HEK293 (cell line): Measurements from ENCODE around the gene FRMD4A.

ENCODE experiments used
- CTCF ChIA-PET: fragments of 350-600 bp; formaldehyde crosslinking; extraction: SDS; loops from one replicate; lab custom pipeline; 2021; ENCODE audit warnings: antibody characterized with exemption; lab: Yijun Ruan, JAX
- POLR2A ChIA-PET: fragments of 300-600 bp; formaldehyde crosslinking; extraction: SDS; loops from one replicate; lab custom pipeline; 2020; ENCODE audit warnings: antibody characterized with exemption, inconsistent platforms; lab: Yijun Ruan, JAX
- H3K27ac ChIP-seq: fragments of 200-500 bp; sonication (Bioruptor generic); 2 replicates; pipeline ENCODE4 v1.5.1; 2014; ENCODE audit warnings: low read depth, low read length, control low read depth, inconsistent platforms; ENCODE audit errors: extremely low read depth
- H3K36me3 ChIP-seq, 2 experiments: fragments of 200-500 bp in 1 of 2; sonication (Bioruptor generic) in 1 of 2; 1 replicate in 1 of 2; 2 replicates in 1 of 2; pipeline ENCODE4 v1.5.1; 2014 to 2017; ENCODE audit warnings: inconsistent platforms in 2 of 2, low read length in 2 of 2; ENCODE audit not compliant: control insufficient read depth in 2 of 2, insufficient read depth in 1 of 2
- H3K4me1 ChIP-seq: fragments of 200-500 bp; sonication (Bioruptor generic); 2 replicates; pipeline ENCODE4 v1.5.1; 2014; ENCODE audit warnings: mild to moderate bottlenecking, low read length, inconsistent platforms; ENCODE audit not compliant: control insufficient read depth, insufficient read depth
- H3K4me3 ChIP-seq: 2 replicates; pipeline ENCODE4 v1.5.1; 2011; ENCODE audit warnings: low read depth, mild to moderate bottlenecking, control low read depth, low read length, moderate library complexity
- H3K9me3 ChIP-seq: fragments of 200-500 bp; sonication (Bioruptor generic); 2 replicates; pipeline ENCODE4 v1.5.1; 2014; ENCODE audit warnings: low read depth, low read length, inconsistent platforms; ENCODE audit not compliant: control insufficient read depth, insufficient read depth
- FEZF1 ChIP-seq: fragments of 450-650 bp; formaldehyde crosslinking; IDR thresholded peaks from 2 replicates; pipeline ENCODE4 v1.5.1; 2016; ENCODE audit warnings: missing biosample characterization, missing genetic modification characterization
- INSM2 ChIP-seq: fragments of 450-650 bp; formaldehyde crosslinking; IDR thresholded peaks from 2 replicates; pipeline ENCODE4 v1.5.1; 2016; ENCODE audit warnings: missing biosample characterization, missing genetic modification characterization
- KLF16 ChIP-seq: fragments of 450-650 bp; formaldehyde crosslinking; IDR thresholded peaks from 2 replicates; pipeline ENCODE4 v1.5.1; 2017; ENCODE audit warnings: missing biosample characterization, missing genetic modification characterization
- KLF7 ChIP-seq: fragments of 450-650 bp; formaldehyde crosslinking; IDR thresholded peaks from 2 replicates; pipeline ENCODE4 v1.5.1; 2016; ENCODE audit warnings: missing biosample characterization, missing genetic modification characterization, borderline replicate concordance
- KLF9 ChIP-seq: fragments of 450-650 bp; formaldehyde crosslinking; IDR thresholded peaks from 2 replicates; pipeline ENCODE4 v1.5.1; 2016; ENCODE audit warnings: missing biosample characterization, missing genetic modification characterization, low read depth
- OSR2 ChIP-seq: fragments of 450-650 bp; formaldehyde crosslinking; IDR thresholded peaks from 2 replicates; pipeline ENCODE4 v1.5.1; 2016; ENCODE audit warnings: missing biosample characterization, missing genetic modification characterization
- PRDM1 ChIP-seq: fragments of 450-650 bp; formaldehyde crosslinking; IDR thresholded peaks from 2 replicates; pipeline ENCODE4; 2016; ENCODE audit warnings: missing biosample characterization, missing genetic modification characterization
- RBAK ChIP-seq: fragments of 450-650 bp; formaldehyde crosslinking; IDR thresholded peaks from 2 replicates; pipeline ENCODE4 v1.5.1; 2016; ENCODE audit warnings: missing biosample characterization, missing genetic modification characterization
- SP7 ChIP-seq: fragments of 450-650 bp; formaldehyde crosslinking; IDR thresholded peaks from 2 replicates; pipeline ENCODE4 v1.5.1; 2016; ENCODE audit warnings: missing biosample characterization, missing genetic modification characterization
- YY1 ChIP-seq: fragments of 450-650 bp; formaldehyde crosslinking; IDR thresholded peaks from 2 replicates; pipeline ENCODE4 v1.5.1; 2018; ENCODE audit warnings: missing biosample characterization, missing genetic modification characterization
- ZBTB7A ChIP-seq: fragments of 450-650 bp; formaldehyde crosslinking; IDR thresholded peaks from 2 replicates; pipeline ENCODE4 v1.5.1; 2016; ENCODE audit warnings: low read depth, missing biosample characterization, missing genetic modification characterization
- ZIC2 ChIP-seq: fragments of 450-650 bp; formaldehyde crosslinking; IDR thresholded peaks from 2 replicates; pipeline ENCODE4 v1.5.1; 2016; ENCODE audit warnings: missing biosample characterization, missing genetic modification characterization
- ZNF114 ChIP-seq: fragments of 450-650 bp; formaldehyde crosslinking; IDR thresholded peaks from 2 replicates; pipeline ENCODE4 v1.5.0; 2017; ENCODE audit warnings: missing biosample characterization, missing genetic modification characterization
- ZNF155 ChIP-seq: fragments of 450-650 bp; formaldehyde crosslinking; IDR thresholded peaks from 2 replicates; pipeline ENCODE4 v1.5.1; 2016; ENCODE audit warnings: missing biosample characterization, missing genetic modification characterization
- ZNF184 ChIP-seq: fragments of 450-650 bp; IDR thresholded peaks from 2 replicates; pipeline ENCODE4 v1.5.1; 2018; ENCODE audit warnings: missing biosample characterization, mild to moderate bottlenecking, missing genetic modification characterization
- ZNF211 ChIP-seq: fragments of 450-650 bp; formaldehyde crosslinking; IDR thresholded peaks from 2 replicates; pipeline ENCODE4 v1.5.1; 2016; ENCODE audit warnings: low read depth, missing biosample characterization, missing genetic modification characterization
- ZNF223 ChIP-seq: fragments of 450-650 bp; formaldehyde crosslinking; IDR thresholded peaks from 2 replicates; pipeline ENCODE4 v1.5.1; 2016; ENCODE audit warnings: missing biosample characterization, missing genetic modification characterization
- ZNF248 ChIP-seq: fragments of 450-650 bp; formaldehyde crosslinking; IDR thresholded peaks from 2 replicates; pipeline ENCODE4 v1.5.1; 2017; ENCODE audit warnings: missing biosample characterization, missing genetic modification characterization
- ZNF362 ChIP-seq: fragments of 450-650 bp; formaldehyde crosslinking; IDR thresholded peaks from 2 replicates; pipeline ENCODE4 v1.5.1; 2016; ENCODE audit warnings: missing biosample characterization, missing genetic modification characterization
- ZNF391 ChIP-seq: fragments of 450-650 bp; formaldehyde crosslinking; IDR thresholded peaks from 2 replicates; pipeline ENCODE4 v1.5.1; 2016; ENCODE audit warnings: low read depth, missing biosample characterization, missing genetic modification characterization, borderline replicate concordance
- ZNF473 ChIP-seq: fragments of 450-650 bp; formaldehyde crosslinking; IDR thresholded peaks from 2 replicates; pipeline ENCODE4 v1.5.1; 2017; ENCODE audit warnings: missing biosample characterization, missing genetic modification characterization
- ZNF561 ChIP-seq: fragments of 450-650 bp; IDR thresholded peaks from 2 replicates; pipeline ENCODE4 v1.5.1; 2018; ENCODE audit warnings: missing biosample characterization, missing genetic modification characterization, borderline replicate concordance
- ZNF585B ChIP-seq: fragments of 450-650 bp; formaldehyde crosslinking; IDR thresholded peaks from 2 replicates; pipeline ENCODE4 v1.5.1; 2016; ENCODE audit warnings: missing biosample characterization, missing genetic modification characterization
- ZNF704 ChIP-seq: fragments of 450-650 bp; formaldehyde crosslinking; IDR thresholded peaks from 2 replicates; pipeline ENCODE4 v1.5.1; 2016; ENCODE audit warnings: missing biosample characterization, missing genetic modification characterization
- ZNF785 ChIP-seq: fragments of 450-650 bp; formaldehyde crosslinking; IDR thresholded peaks from 2 replicates; pipeline ENCODE4 v1.5.1; 2016; ENCODE audit warnings: missing biosample characterization, missing genetic modification characterization
- ZNF837 ChIP-seq: fragments of 450-650 bp; formaldehyde crosslinking; IDR thresholded peaks from 2 replicates; pipeline ENCODE4 v1.5.1; 2016; ENCODE audit warnings: missing biosample characterization, missing genetic modification characterization

The FRMD4A gene

GRCh38 chr10:13822490-13822889 is 508.2 kb downstream of the FRMD4A start:
- H3K27ac ChIP-seq, result no peak overlapping the region
- ChIA-PET POLR2A (no interaction called here), CTCF (no interaction called here)
- TF ChIP-seq ZNF391, result no peak
- TF ChIP-seq ZNF561 (tag by site-specific recombination), result no peak
- no peak for TF ChIP-seq FEZF1
- no peak for TF ChIP-seq ZNF211 (tag by site-specific recombination)
- no peak for TF ChIP-seq KLF16 (tag by site-specific recombination)
- TF ChIP-seq ZBTB7A (tag by site-specific recombination), result no peak
- no peak for TF ChIP-seq ZNF184 (tag by site-specific recombination)
- no peak for TF ChIP-seq ZNF362 (tag by site-specific recombination)
- TF ChIP-seq RBAK (tag by site-specific recombination), result no peak
- TF ChIP-seq PRDM1 (tag by site-specific recombination), result no peak
- TF ChIP-seq ZNF248 (tag by site-specific recombination), result no peak
- no peaks in the 10 kb centered on the region for H3K9me3 ChIP-seq
- no peaks in the 10 kb centered on the region for H3K36me3 ChIP-seq
- no peak overlapping the region for H3K4me3 ChIP-seq
- peaks cover 3% of the 10 kb centered on the region; the same call in 1 of the 2 replicates for H3K4me1 ChIP-seq

GRCh38 chr10:13820964-13821337 is 509.8 kb downstream of the FRMD4A start:
- ChIA-PET POLR2A (no interaction called here), CTCF (no interaction called here)
- Histone ChIP-seq H3K4me1 (peaks cover 3% of the 10 kb centered on the region; the same call in 1 of the 2 replicates), H3K36me3 (no peaks in the 10 kb centered on the region), H3K9me3 (no peaks in the 10 kb centered on the region), H3K4me3 (no peak overlapping the region), H3K27ac (no peak overlapping the region)
- TF ChIP-seq KLF9 (no peak), ZIC2 (tag by site-specific recombination) (peak; percentile 28; the same call in 1 of the 2 replicates), ZNF223 (no peak), ZNF155 (tag by site-specific recombination) (no peak)

GRCh38 chr10:13820119-13820963 is 510.4 kb downstream of the FRMD4A start:
- POLR2A ChIA-PET, result no interaction called here
- Histone ChIP-seq H3K27ac (no peak overlapping the region), H3K36me3 (no peaks in the 10 kb centered on the region), H3K9me3 (no peaks in the 10 kb centered on the region), H3K4me1 (peaks cover 3% of the 10 kb centered on the region; the same call in 1 of the 2 replicates), H3K4me3 (no peak overlapping the region)
- CTCF ChIA-PET, result interaction anchor here (0.6 kb wide), 2 partner anchors 380 to 499 kb away, joined by 3 to 4 read pairs; no protein-coding TSS in a partner anchor
- TF ChIP-seq INSM2 (no peak), ZNF561 (tag by site-specific recombination) (no peak), OSR2 (tag by site-specific recombination) (no peak), SP7 (tag by site-specific recombination) (no peak), ZNF473 (tag by site-specific recombination) (no peak), ZNF114 (tag by site-specific recombination) (no peak), KLF7 (tag by site-specific recombination) (no peak), ZNF837 (tag by site-specific recombination) (no peak), YY1 (tag by site-specific recombination) (no peak), ZNF704 (tag by site-specific recombination) (no peak), ZNF585B (tag by site-specific recombination) (no peak), ZNF785 (tag by site-specific recombination) (no peak)
